Neural cell (in vitro differentiated cells): ENCODE data around the gene PON3.

ENCODE experiments used
- CTCF ChIP-seq: fragments of 450-650 bp; IDR thresholded peaks from 2 replicates; pipeline ENCODE4 v1.5.1; 2014; ENCODE audit warnings: antibody characterized with exemption, mild to moderate bottlenecking, moderate library complexity; ENCODE audit not compliant: poor library complexity, severe bottlenecking
- EP300 ChIP-seq: fragments of 450-650 bp; conservative IDR thresholded peaks from 2 replicates; pipeline ENCODE4 v1.6.1; 2014; ENCODE audit warnings: antibody characterized with exemption, mild to moderate bottlenecking, moderate library complexity; ENCODE audit not compliant: poor library complexity, severe bottlenecking
- REST ChIP-seq: IDR thresholded peaks from 2 replicates; pipeline ENCODE4 v1.6.1; 2012; ENCODE audit warnings: borderline replicate concordance
- SMC3 ChIP-seq: fragments of 450-650 bp; conservative IDR thresholded peaks from 2 replicates; pipeline ENCODE4 v1.6.1; 2014; ENCODE audit warnings: antibody characterized with exemption, mild to moderate bottlenecking, moderate library complexity; ENCODE audit not compliant: poor library complexity

DNA sequence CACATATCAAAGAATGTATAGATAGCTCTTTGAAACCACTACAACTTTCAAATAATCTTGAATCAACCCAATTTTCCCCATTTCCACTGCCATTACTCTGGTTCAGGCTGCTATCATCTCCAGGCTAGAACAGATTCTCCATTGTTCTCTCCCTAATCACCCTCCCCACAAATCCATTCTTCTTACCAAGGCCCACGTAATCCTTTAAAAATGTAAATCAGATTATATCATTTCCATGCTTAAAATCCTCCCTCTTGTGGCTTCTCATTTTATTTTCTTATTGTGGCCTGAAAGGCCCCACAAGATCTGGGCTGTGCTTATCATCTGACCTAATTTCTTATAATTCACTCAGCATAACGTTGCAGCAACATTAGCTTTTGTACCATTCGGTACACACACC is 68.8 kb downstream of the PON3 start:
- no peak for TF ChIP-seq CTCF
- TF ChIP-seq REST = no peak
- no peak for TF ChIP-seq EP300
- no peak for TF ChIP-seq SMC3
